A673 (cell line): Measurements from ENCODE around the gene LKAAEAR1.

Source experiments
- EZH2 ChIP-seq: fragments of 200-600 bp; sonication (generic); IDR thresholded peaks from 2 replicates; pipeline ENCODE4 v1.6.1; 2017; ENCODE audit warnings: borderline replicate concordance, low read depth, mild to moderate bottlenecking, mixed read lengths, antibody characterized with exemption, low read length; ENCODE audit not compliant: poor library complexity, severe bottlenecking
- TF ChIP-seq, protein P1 (sequence below): fragments of 300-800, 200-600 bp; sonication (generic); conservative IDR thresholded peaks from 2 replicates; pipeline ENCODE4 v1.5.1; 2017; ENCODE audit warnings: low read depth, mild to moderate bottlenecking, antibody characterized with exemption, low read length, moderate library complexity, mixed read lengths

- TF ChIP-seq, protein P1, sequence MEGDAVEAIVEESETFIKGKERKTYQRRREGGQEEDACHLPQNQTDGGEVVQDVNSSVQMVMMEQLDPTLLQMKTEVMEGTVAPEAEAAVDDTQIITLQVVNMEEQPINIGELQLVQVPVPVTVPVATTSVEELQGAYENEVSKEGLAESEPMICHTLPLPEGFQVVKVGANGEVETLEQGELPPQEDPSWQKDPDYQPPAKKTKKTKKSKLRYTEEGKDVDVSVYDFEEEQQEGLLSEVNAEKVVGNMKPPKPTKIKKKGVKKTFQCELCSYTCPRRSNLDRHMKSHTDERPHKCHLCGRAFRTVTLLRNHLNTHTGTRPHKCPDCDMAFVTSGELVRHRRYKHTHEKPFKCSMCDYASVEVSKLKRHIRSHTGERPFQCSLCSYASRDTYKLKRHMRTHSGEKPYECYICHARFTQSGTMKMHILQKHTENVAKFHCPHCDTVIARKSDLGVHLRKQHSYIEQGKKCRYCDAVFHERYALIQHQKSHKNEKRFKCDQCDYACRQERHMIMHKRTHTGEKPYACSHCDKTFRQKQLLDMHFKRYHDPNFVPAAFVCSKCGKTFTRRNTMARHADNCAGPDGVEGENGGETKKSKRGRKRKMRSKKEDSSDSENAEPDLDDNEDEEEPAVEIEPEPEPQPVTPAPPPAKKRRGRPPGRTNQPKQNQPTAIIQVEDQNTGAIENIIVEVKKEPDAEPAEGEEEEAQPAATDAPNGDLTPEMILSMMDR = no peak
- TF ChIP-seq EZH2 = no peak
Measured at GRCh38 chr20:64055893-64056638, 28.1 kb downstream of the LKAAEAR1 start.
